K562 (cell line): ENCODE results near the gene DHX29. TPM values are rescaled to one million over a fixed set of nuclear protein-coding genes. Genes with fewer than 3 reads are reported as not detected.

Experiments
- SRSF1 ChIP-seq: fragments of 200-400 bp; formaldehyde crosslinking; IDR thresholded peaks from 2 replicates; pipeline ENCODE4 v1.6.1; 2017; ENCODE audit warnings: mild to moderate bottlenecking, low read depth, low read length, moderate library complexity
- STAT5B ChIP-seq: fragments of 250-450 bp; sonication (Bioruptor Pico); IDR thresholded peaks from 2 replicates; pipeline ENCODE4 v1.8.0; 2021; ENCODE audit warnings: mild to moderate bottlenecking, inconsistent platforms
- polyA plus RNA-seq, 8 experiments: library from polyadenylated mRNA; depleted of rRNA in 4 of 8; stranded (reverse) in 5 of 8; unstranded in 3 of 8; fragments of >200 nt; fragmentation: Nextera tagmentation in 2 of 8; fragmentation: Illumina TruSeq in 1 of 8; extraction: Ambion mirVana in 2 of 8; extraction: Trizol in 1 of 8; gene quantifications; 2 replicates each; pipeline versions ENCODE4 v1.2.1 to v1.2.3, GENCODE V29; 2011 to 2014; ENCODE audit warnings: inconsistent platforms in 1 of 8, missing spikeins in 1 of 8
- total RNA-seq, 7 experiments: library from RNA; depleted of rRNA in 6 of 7; stranded (reverse); fragments of >200 nt in 6 of 7; fragmentation: Illumina TruSeq in 2 of 7; extraction: Trizol in 2 of 7; gene quantifications; 2 replicates each; pipeline versions ENCODE4 v1.2.1 to v1.2.3, GENCODE V29; 2011 to 2021; ENCODE audit warnings: low replicate concordance in 1 of 7
- TF ChIP-seq, protein P1 (sequence below): fragments of 450-650 bp; IDR thresholded peaks from 2 replicates; pipeline ENCODE4 v1.6.1; 2016; ENCODE audit warnings: mild to moderate bottlenecking, moderate library complexity

The DHX29 gene
- total and polyA plus RNA-seq, 9 of the 15 experiments (the other 6 are each of a cell fraction or from before 2014, with no cell fraction given), result 7.5 to 42.1 (median 25.0) TPM

GRCh38 chr5:55226027-55226933 is 81.2 kb downstream of the DHX29 start (continued):
- TF ChIP-seq, protein P1, sequence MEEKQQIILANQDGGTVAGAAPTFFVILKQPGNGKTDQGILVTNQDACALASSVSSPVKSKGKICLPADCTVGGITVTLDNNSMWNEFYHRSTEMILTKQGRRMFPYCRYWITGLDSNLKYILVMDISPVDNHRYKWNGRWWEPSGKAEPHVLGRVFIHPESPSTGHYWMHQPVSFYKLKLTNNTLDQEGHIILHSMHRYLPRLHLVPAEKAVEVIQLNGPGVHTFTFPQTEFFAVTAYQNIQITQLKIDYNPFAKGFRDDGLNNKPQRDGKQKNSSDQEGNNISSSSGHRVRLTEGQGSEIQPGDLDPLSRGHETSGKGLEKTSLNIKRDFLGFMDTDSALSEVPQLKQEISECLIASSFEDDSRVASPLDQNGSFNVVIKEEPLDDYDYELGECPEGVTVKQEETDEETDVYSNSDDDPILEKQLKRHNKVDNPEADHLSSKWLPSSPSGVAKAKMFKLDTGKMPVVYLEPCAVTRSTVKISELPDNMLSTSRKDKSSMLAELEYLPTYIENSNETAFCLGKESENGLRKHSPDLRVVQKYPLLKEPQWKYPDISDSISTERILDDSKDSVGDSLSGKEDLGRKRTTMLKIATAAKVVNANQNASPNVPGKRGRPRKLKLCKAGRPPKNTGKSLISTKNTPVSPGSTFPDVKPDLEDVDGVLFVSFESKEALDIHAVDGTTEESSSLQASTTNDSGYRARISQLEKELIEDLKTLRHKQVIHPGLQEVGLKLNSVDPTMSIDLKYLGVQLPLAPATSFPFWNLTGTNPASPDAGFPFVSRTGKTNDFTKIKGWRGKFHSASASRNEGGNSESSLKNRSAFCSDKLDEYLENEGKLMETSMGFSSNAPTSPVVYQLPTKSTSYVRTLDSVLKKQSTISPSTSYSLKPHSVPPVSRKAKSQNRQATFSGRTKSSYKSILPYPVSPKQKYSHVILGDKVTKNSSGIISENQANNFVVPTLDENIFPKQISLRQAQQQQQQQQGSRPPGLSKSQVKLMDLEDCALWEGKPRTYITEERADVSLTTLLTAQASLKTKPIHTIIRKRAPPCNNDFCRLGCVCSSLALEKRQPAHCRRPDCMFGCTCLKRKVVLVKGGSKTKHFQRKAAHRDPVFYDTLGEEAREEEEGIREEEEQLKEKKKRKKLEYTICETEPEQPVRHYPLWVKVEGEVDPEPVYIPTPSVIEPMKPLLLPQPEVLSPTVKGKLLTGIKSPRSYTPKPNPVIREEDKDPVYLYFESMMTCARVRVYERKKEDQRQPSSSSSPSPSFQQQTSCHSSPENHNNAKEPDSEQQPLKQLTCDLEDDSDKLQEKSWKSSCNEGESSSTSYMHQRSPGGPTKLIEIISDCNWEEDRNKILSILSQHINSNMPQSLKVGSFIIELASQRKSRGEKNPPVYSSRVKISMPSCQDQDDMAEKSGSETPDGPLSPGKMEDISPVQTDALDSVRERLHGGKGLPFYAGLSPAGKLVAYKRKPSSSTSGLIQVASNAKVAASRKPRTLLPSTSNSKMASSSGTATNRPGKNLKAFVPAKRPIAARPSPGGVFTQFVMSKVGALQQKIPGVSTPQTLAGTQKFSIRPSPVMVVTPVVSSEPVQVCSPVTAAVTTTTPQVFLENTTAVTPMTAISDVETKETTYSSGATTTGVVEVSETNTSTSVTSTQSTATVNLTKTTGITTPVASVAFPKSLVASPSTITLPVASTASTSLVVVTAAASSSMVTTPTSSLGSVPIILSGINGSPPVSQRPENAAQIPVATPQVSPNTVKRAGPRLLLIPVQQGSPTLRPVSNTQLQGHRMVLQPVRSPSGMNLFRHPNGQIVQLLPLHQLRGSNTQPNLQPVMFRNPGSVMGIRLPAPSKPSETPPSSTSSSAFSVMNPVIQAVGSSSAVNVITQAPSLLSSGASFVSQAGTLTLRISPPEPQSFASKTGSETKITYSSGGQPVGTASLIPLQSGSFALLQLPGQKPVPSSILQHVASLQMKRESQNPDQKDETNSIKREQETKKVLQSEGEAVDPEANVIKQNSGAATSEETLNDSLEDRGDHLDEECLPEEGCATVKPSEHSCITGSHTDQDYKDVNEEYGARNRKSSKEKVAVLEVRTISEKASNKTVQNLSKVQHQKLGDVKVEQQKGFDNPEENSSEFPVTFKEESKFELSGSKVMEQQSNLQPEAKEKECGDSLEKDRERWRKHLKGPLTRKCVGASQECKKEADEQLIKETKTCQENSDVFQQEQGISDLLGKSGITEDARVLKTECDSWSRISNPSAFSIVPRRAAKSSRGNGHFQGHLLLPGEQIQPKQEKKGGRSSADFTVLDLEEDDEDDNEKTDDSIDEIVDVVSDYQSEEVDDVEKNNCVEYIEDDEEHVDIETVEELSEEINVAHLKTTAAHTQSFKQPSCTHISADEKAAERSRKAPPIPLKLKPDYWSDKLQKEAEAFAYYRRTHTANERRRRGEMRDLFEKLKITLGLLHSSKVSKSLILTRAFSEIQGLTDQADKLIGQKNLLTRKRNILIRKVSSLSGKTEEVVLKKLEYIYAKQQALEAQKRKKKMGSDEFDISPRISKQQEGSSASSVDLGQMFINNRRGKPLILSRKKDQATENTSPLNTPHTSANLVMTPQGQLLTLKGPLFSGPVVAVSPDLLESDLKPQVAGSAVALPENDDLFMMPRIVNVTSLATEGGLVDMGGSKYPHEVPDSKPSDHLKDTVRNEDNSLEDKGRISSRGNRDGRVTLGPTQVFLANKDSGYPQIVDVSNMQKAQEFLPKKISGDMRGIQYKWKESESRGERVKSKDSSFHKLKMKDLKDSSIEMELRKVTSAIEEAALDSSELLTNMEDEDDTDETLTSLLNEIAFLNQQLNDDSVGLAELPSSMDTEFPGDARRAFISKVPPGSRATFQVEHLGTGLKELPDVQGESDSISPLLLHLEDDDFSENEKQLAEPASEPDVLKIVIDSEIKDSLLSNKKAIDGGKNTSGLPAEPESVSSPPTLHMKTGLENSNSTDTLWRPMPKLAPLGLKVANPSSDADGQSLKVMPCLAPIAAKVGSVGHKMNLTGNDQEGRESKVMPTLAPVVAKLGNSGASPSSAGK, result no peak; the same call in 1 of the 2 replicates
- no peak for TF ChIP-seq STAT5B (CRISPR knock-in tag)
- TF ChIP-seq SRSF1, result no peak
